Ecto neural progenitor cell (in vitro differentiated cells): ENCODE measurements around the gene CAMLG.

Source experiments
- DNase-seq: peaks from one replicate; pipeline ENCODE4 v3.0.0-alpha.2; 2018; ENCODE audit warnings: low spot score

CAMLG gene

DNA sequence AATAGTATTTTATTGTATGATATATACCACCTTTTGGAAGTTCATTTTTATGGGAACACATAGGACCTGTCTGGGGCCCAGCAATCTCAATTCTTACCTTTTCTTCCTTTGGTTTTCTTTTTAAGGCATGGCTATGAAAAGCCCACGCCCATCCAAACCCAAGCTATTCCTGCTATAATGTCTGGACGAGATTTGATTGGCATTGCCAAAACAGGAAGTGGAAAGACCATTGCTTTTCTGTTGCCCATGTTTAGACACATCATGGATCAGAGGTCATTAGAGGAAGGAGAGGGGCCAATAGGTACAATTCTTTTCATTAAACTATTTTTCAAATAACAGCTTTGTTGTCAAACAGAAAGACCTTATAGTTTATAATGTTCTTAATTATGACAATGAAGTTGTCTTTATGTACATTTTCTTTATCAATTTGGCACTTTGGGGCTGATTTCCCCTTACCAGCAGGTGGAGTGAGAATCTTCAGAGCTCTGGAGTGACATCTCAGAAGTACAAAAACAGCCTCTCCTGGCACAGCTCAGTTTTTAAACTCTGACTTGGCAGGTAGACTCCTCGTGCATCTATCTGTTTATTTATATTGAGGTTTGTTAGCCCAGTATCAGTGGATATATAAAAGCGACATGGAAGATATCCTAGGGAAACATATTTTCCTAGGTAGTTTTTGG is 46.0 kb downstream of the CAMLG start:
- no peak for DNase-seq

- no peak for DNase-seq
These were observed 46.7 kb downstream of the CAMLG start for GRCh38 chr5:134784946-134785620.

GRCh38 chr5:134787692-134788091 is 49.3 kb downstream of the CAMLG start:
- no peak for DNase-seq

DNA sequence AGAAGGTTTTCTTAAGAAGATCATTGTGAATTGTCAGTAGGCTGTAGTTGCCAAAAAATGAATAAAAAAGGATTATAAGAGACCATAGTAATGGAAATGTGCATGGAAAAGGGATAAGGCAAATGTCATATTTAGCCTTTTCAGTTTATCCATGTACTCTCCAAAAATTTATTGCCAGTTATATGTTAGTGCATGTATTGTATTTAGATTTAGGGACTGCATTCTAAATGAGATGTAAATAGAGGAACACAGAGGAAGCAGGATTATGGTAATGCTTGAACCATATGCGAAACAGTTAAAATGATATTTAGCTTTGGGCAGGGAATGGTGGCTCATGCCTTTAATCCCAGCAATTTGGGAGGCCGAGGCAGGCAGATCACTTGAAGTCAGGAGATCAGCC is 53.2 kb downstream of the CAMLG start:
- no peak for DNase-seq

DNA sequence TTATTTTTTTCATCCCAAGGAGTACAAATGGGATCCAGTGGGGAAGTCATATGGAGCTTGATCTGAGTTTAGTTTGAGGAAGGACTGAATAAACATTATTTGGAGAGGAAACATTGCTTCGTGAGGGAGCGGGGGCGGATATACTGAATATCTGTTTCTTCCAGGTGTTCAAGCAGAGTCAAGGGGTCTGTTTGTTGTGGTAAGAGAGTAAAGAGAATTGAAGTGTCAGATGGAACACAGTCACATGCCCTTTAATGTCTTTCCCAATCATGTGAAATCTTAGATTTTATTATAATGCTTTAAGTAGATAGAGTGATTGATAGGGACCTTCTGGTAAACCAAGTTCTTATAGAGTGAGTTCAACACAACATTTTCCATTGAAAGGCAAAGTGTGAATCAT is 53.9 kb downstream of the CAMLG start:
- no peak for DNase-seq

DNA sequence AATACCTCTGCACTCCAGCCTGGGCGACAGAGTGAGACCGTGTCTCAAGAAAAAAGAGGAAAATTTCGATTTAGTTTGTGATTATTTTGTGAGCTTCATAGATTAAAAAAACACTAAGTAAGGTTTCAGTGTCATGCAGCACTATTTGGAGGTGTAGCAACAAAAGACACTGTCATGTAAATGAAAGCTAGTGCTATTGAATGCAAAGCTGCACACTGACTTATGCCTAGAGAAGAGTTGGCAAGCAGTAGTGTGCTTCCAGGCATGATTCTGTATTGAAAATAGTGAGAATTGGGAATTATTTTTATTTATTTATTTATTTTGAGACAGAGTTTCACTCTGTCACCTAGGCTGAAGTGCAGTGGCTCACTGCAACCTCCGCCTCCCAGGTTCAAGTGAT is 54.8 kb downstream of the CAMLG start:
- no peak for DNase-seq

DNA sequence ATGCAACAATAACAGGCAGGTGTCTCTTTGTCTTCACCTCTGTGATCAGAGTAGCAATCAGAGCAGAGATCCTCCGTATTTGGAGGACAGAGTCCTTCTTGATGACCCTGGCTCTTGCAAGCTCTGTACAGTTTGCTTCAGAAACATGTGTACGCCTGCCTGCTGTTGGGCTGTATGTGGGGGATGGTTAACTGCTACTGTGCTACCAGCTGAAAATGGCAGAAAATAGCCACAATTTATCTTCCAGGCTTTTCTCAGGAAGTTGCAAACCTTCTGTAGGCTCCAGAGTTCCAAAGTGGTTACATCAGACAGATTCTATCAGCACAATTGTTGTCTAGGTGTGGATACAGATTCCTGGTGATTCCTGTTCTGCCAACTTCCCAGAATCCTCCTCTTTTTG is 55.7 kb downstream of the CAMLG start:
- DNase-seq: no peak

GRCh38 chr5:134794819-134795218 is 56.5 kb downstream of the CAMLG start:
- DNase-seq: no peak

DNA sequence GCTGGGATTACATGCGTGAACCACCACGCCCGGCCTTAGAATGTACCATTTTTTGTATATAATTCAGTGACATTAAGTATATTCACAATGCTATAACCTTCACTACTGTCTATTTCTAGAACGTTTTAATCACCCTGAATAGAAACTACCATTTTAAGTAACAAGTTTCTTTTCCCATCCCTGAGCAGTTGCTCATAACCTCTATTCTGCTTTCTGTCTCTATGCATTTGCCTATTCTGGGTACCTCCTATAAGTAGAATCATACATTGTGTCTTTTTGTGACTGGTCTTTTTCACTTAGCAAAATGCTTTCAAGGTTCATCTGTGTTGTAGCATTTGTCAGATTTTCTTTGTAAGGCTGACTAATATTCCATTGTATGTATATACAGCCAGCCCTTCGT is 60.1 kb downstream of the CAMLG start:
- DNase-seq: no peak
